Measurements from ENCODE around the gene HLCS.
"Not testable (repeated sequence)": the region's sequence is repeated elsewhere in the genome, so short reads cannot be mapped to it uniquely, and the experiment has no call there.

The HLCS gene

DNA sequence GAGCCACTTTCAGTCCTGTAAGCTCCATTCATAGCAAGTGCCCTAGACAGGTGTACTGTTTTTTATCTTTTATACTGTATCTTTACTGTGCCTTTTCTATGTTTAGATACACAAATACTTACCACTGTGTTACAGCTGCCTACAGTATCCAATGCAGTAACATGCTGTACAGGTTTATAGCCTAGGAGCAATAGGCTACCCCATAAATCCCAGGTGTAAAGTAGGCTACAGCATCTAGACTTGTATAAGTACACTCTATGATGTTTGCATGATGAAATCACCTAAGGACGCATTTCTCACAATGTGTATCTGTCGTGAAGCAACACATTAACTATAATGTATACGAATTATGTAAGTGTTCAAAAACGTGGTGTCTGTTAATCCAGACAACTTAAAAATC is 10.7 kb downstream of the HLCS start:
- DNase-seq, result no peak

DNA sequence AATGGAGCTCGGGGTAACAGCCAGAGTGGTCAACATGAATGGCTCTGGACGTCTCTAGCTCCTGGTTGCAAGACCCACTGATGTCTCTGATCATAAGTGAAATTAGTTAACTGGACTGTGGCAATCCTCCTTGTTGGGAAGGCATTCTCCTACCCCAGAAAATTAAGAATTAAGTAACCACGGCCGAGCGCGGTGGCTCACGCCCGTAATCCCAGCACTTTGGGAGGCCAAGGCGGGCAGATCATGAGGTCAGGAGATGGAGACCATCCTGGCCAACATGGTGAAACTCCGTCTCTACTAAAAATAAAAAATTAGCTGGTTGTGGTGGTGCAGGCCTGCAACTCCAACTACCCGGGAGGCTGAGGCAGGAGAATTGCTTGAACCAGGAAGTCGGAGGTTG is 14.1 kb downstream of the HLCS start:
- not testable (repeated sequence) for DNase-seq

DNA sequence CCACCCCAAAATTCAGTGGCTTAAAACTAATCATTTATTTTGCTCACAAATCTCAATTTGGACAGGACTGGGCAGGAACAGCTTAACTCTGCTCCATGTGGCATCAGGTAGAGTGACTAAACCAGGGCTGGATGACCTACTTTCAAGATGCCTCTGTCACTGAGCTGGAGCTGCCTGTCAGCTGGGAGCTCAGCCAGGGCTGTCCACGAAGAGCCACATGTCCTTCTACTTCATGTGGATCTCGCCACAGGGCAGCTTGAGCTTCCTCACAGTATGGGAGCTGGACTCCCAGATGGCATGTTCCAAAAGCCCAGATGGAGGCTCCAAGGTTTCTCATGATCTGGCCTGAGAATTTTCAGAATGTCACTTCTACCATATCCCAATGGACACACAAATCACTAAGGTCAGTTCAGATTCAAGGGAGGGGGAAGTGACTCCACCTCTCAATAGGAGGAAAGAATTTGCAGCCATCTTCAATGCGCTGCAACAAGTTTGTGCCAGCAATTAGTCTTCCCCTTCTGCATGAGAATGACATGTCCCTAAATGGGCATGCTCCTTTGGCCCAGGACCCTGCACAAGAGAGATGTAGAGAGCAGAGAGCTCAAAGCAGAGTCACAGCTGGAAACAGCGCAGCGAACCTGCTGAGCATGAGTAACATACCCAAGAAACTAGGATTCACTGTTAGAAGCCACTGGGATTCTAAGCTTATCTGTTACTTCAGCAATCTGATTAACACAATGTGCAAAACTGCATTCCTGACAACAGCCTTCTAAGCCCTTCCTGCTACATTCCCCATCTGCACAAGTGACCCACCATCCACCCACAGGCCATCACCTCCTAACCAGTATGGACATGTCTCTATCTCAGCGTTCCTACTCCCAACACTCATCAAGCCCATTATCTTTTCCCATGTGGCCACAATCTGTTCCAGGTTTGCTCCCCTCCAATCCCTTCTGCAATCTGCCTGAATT is 17.0 kb downstream of the HLCS start:
- peak in 1 of 14 donors; percentile 63 for DNase-seq

DNA sequence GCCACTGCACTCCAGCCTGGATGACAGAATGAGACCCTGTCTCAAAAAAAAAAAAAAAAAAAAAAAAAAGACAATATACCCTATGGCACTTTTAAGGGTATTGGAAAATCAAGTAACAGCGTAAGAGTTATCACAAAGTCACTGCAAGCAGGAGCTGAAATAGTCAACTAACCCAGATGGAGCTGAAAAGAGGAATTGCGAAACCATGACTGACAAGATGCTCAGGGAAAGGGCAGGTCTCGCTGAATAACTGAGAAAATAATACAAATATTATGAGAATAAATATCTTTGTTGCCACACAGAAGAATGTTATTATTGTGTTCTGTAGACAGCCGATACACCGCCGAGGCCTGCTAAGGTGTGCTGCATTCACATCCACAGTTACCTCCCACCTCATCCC is 17.8 kb downstream of the HLCS start:
- no peak for DNase-seq

DNA sequence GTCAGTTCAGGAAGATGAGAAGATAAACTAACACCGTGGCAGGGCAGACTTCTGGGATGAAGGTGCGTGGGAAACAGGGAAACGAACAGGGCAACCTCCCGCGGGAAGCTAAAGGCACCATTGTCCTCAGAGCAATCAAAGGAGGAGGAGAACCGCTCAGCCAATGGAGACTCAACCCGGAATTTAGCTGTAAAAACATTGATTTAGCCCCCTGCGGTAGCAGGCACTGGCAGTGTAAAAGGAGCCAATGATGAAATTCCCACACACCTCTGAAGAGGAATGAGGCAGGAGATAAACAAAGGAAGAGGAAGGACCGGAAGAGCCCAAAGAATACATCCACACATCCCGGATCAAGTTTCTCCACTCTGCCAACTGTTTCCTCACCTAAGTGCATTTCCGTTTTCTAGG is 19.5 kb downstream of the HLCS start:
- DNase-seq, result no peak

DNA sequence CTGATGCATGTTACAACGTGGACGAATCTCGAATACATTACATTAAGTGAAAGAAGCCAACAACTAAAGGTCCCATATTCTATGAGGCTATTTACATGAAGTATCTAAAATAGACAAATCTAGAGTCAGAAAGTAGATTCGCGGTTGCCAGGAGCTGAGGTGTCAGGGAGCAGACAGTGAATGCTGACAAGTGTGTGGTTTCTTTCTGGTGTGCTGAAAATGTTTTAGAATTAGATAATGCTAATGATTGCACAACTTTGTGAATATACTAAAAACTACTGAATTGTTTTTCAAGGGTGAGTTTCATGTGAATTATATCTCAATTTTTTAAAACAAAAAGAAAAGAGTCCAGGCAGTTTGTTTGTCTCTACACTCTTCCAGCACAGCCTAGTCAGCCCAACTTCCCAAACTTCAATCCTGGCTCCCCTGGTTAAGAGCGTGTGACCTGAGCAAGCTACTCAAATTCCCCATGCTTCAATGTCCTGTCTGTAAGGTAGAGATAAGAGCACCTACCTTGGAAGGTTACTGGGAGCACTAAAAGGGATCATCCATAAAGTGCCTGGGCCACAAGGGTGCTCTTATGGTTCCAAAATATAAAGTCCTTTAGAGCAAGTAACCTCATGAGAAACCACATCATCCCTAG is 20.9 kb downstream of the HLCS start:
- DNase-seq, result no peak

DNA sequence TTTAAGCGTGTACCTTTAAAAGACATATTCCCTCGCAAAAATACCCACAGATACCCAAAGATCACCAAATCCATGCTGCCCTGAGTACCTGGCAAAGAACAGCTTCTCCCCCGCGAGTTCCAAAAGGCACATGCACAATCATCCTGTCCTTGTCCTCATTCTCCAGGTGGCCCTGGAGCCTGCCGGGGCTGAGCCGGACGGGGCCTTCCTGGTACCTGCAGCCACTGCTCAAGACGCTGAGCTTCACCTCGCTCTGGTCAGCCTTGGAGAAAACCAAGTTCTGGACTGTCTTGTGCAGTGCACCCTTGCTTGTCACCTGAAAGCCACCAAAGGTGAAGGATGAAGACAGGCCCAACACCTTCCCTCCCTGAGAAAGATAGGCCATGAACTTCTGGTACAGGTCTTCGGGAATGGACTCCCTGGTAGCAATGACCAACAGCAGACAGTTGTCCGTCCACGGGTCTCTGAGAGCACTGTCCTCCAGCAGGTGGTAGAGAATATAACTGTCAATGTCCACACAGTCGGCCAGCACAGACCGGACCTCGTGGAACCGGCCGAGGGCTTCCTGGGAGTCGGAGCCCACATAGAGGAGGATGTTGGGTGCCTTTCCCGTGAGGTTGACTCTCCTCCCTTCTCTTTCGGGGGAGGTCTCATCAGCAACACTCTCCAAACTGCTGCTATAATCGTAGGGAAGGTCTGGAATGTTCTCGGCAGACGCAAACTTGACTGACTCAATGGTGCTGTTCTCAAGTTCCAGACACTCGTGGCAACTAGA is 29.9 kb downstream of the HLCS start:
- no peak for DNase-seq

DNA sequence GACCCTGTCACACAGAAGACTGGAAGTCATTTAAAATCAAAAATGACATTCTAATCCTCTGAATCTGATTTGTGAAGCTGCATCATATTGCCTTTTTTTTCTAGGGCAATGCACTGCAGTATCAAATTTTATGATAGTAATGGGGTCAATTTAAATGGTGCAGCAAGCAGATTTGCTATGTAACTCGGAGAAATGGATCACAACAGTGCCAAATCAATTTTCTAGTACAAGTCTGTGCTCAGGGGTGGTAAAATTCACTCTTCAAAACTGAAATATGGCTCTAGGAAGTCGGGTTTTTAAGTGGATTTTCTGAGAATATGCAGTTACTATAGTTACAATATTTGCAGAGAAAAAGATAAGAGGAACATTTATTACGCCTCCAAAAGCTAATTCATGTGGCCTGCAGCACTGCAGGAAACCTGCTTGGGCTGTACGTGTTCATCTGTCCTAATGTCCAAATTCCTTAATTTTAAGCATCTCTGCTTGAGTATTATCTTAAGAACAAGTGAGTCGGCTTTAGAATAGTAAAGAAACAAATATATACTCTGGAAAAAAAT is 31.5 kb downstream of the HLCS start:
- DNase-seq, result no peak

DNA sequence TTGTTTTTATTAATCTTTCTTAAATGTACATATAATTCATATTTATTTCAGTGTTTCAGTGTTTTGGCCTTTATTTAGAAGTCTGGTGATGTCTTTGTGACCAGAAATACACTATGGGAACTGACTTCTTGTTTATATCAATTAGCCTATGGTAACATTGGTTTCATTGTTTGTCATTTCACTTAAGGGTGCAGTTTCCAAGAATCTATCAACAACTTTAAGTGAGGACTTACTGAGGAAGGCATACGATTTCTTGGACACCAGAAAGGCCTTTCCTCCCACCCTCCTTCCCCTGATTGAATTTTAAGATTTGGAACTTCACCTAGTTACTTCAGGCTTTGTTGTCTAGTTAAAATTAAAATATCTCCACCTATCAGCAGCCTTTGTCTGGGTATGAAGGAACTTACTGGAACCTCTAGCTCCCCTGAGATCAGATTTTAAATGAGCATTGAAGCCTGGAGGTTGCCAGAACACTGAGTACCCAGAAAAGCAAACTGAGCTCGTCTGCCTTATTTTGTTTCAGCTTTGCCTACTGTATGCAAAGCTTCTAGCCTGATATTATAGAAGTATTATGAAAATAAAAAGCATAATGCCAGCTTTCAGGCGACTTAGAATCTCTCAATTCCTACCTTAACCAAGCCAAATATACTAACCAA is 34.2 kb downstream of the HLCS start:
- DNase-seq, result no peak

DNA sequence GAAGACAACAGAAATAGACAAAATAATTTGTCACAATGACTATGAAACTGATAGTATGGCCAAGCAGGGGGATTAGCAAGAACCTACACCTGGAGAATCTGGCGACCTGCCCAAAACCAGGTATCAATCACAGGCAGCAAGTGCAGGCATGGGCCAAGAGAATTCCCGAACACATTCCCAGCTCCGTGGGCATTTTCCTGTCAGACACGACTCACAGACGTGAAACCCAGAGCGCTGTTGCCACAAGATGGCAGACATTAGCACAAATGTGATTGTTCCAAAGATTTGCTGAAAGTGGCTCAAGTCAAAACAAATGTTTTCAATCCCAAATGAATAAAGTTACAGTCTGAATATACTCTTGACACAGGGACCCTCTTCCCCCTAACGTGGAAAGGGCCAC is 36.8 kb downstream of the HLCS start:
- peak in 3 of 14 donors; percentile 8 to 18 (median 10) for DNase-seq

DNA sequence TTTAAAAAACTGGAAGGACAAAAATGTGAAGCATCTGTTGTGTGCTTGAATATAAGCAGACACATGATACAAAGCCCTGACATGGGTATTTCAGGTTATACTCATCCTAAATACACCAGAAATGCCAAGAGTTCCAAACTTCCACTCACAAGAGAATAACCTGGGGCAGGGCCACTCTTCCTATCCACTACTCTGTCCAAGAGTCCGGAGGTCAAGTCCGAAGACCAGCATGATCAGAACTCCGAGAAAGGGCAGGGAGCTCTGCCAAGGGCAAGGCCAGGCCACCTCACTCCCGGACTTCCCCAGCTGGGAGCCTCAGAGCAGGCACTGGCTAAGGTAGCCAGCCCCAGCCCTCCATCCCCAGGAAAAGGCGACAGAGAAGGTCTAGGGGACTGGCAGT is 37.5 kb downstream of the HLCS start:
- DNase-seq, result no peak

DNA sequence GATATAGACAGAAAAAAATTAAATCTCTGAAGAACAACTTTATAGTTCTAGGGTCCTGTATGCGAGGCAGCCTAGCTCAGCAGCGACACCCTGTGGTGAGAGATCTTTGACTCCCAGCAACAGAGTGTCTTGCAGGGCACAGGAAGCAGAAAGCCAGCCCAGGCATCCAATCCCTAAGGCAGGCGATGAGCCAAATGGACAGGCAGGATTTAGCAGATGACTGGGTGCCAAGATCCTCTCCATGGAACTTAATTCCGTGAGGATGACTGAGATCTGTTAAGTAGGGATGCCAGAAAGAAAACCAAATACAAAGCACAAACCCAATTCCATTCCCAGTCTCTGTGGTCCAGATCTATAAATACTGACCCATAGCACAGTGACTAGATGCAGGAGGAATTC is 38.8 kb downstream of the HLCS start:
- peak in 12 of 14 donors; percentile 8 to 86 (median 63) for DNase-seq

DNA sequence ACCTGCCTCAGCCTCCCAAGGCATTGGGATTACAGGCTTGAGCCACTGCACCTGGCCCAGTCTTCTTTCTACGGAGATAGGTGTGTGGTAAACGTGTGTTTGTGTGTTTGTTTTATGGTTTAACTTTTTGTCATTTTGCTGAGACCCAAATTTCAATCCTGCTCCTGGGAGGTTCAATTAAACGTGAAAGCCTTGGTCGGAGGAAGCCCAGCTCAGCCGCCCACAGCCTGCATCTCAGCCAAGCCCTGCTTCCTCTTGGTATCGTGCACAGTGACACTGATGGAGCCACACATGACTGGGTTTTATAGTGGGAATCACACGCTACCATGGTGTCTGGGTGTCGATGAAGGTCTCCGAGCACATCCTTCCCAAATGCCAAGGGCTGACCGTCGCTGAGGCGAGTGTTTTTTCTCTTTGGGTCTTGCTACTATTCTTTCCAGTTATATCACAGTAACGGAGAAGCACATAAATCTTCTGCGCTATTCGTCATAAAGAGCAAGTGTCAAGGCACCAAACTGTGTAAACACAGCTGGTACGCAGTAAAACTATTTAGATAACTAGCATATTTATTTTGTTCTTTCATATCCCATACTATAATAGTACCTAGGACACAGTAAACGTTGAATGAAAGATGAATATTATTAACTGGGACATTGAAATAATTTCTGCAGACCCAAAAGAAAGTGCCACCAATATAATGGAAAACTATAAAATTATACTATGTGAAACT is 39.3 kb downstream of the HLCS start:
- DNase-seq, result no peak

DNA sequence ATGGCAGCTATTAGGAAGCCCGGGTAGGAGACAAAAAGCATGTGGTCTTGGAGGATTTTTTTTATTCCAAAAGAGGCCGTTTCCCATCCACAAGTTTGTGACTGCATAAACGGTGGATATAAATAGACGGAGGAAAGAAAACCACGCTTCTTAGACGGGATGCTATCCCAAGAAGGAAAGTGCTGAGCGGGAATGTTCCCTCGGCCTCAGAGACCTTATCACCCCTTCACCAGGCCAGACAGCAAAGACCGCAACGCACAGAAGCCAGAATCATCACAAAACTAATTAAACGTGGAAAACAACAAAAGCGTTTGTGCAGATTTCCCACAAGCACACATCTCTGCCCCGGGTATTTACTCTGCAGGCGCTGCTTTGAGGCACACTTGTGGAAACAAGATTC is 43.2 kb downstream of the HLCS start:
- no peak for DNase-seq

DNA sequence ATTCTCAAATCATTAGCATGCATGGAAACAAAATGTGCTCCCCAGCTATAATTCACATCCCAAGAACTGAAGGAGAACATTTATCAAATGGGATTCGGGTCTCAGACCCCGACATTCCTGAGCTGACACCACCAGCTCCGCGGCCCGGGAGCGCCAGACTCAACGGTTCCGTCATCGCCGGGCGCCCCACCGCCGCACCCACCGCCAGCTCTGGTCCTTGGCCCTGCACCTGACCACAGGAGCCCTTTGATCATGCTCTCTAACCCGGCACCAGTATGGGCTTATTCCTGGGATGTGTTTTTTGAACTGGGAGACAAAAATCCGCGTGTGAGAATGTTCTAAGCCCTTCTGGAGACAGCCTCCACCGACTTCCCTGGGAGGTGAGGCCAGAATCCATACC is 43.6 kb downstream of the HLCS start:
- DNase-seq, result no peak

DNA sequence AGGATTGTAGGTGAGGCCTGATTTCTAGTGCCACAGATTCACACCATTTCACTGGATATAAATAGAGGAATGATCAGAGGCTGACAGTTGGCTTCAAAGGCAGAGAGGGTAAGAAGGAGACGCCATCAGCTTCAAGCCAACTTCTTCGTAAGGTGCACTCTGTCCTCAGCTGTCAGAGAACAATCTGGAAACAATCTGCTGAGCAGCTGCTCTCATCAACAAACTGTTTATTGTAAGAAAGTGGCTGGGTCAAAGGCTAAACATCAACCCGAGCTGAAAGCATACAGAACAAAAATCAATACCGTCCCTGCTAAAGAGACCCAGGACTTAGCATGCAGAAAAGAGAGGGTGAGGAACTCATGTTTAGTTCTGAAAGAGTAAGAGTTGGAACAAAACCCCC is 48.2 kb downstream of the HLCS start:
- DNase-seq, result no peak

DNA sequence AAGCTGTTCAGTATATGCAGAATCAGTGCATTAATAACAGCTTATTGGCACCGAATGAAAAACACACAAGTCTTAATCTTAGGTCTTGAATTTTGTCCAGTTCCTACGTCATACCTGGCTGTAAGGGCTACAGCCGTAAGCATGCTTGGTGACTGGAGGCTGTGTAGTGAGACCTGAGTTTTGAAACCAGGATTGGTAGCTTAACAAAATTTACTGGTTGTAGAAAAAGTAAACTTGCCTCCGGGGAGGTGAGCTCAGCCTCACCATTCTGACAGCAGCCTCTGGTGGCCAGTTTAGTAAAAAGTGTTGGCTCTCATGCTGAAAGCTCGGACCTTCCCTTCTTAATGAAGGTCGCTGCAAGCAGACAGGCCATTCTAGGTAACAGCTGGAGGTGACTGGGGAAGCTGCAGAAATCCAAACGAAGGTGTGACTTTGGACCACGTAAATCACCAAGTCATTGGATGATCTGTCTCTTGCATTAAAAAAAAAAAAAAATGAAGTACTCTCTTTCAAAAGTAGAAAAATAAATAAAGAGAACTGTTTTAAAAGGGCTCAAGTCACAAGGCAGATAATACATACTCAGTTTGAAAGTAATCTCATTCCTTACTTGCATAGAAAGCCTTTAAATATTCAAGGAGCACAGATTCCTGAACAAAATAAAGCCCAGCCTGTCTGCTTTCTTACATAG is 48.9 kb downstream of the HLCS start:
- peak in 2 of 14 donors; percentile 5 to 25 for DNase-seq

DNA sequence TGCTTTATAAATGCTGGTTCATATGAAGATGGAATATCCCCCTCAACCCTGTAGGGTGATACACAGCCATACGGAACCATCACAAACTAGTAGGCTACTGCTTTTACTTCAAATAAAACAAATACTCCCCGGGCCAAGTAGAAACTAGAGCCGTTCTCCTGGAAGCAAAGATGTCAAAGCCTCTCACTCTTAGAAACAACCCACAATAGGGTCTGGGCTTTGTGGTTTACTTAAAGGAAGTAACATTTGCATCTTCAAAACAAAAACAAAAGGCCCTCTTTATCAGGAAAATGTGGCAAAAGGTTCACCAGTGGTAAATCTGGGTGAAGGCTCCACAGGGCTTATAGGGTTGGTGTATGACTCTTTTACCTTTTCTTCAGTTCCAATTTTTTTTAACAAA is 49.8 kb downstream of the HLCS start:
- no peak for DNase-seq

DNA sequence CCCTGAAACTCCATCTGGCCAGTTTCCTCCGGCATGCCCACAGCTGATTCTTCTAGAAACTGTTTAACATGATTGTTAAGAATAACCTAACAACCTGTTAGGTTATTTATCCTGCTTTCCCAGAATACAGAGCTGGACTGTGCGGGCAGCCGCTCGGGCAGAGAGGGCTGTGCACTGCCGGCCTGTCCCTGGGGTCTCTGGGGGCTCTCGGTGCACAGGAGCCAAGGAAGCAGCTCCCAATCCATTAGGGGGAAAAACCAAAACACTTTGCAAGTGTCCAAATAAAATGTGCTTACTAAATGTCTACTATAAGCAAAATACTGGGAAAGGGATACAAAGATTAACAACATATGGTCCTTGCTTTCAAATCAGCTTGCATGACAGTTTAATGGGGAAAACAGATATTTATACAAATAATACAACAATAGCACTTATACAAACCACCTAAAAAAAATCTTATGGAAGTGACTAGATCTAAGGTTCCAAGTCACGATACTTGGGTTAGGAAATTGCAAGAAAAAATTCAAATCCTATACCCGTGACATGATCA is 50.7 kb downstream of the HLCS start:
- no peak for DNase-seq

DNA sequence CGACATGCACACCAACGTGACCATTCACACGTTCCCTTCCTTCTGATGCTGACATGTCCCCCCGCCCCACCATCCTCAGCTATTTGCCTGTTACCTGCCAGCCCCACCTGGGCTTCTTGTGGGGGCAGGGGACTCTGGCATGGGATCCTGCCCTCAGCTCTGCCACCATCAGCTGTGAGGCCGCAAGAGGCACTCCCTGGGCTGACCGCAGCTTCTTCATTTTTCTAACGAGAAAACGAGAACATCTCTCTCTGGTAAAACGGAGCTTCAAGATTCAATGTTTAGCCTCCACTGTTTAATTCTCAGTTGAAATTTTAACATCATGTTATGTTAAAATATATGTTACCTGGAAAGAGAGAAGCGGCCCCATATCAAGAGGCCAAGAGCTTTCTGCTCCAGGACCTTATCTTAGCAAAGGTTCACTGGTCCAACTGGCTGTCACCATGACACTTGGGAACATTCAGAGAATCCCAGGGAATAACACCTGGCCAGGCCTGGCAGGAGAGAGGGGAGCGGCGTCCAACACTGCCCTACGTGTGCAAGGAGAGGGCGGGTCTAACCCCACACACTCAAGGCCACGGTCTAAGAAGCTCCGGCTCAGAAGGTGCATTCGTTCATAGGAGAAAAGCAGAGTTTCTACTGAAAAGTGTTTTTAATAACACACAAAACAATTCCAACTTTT is 51.3 kb downstream of the HLCS start:
- DNase-seq, result no peak
